ENCODE measurements around the gene CHMP5. TPM values are rescaled to one million over a fixed set of nuclear protein-coding genes. Genes with fewer than 3 reads are reported as not detected.

CHMP5 gene
- polyA plus RNA-seq, 1 donor from 2014 or later: 286 TPM

GRCh38 chr9:33249983-33250382 lies 14.9 kb upstream of the CHMP5 start:
- no peaks in the 10 kb centered on the region for H4K20me1 ChIP-seq (ENCODE audit: insufficient read depth)
- no peak overlapping the region for H3K9ac ChIP-seq (ENCODE audit: low read length)
- H3K4me3 ChIP-seq (ENCODE audit: low read length): no peak overlapping the region
- H3K36me3 ChIP-seq (ENCODE audit: insufficient read depth, low read length): no peaks in the 10 kb centered on the region
- TF ChIP-seq REST (IDR thresholded peaks at IDR 0.05; ENCODE audit: borderline replicate concordance): no peak
- no peak for TF ChIP-seq TAF1 (IDR thresholded peaks at IDR 0.05; ENCODE audit: low read depth)
- no peak for TF ChIP-seq EP300 (conservative IDR thresholded peaks at IDR 0.05; ENCODE audit: poor library complexity, severe bottlenecking)
- no peak for TF ChIP-seq POLR2AphosphoS5 (IDR thresholded peaks at IDR 0.05)
- no peak for TF ChIP-seq MXI1 (conservative IDR thresholded peaks at IDR 0.05; ENCODE audit: poor library complexity, severe bottlenecking)
- no peak for TF ChIP-seq EZH2 (IDR thresholded peaks at IDR 0.05; ENCODE audit: borderline replicate concordance, insufficient read depth, low read length, poor library complexity, severe bottlenecking)
- H3K9me3 ChIP-seq (ENCODE audit: low read length): no peaks in the 10 kb centered on the region
- H3K27me3 ChIP-seq (ENCODE audit: insufficient read depth, low read depth, low read length): no peaks in the 10 kb centered on the region
- no peaks in the 10 kb centered on the region for H3K9me2 ChIP-seq (ENCODE audit: insufficient read depth, low read length)
- H3F3A ChIP-seq (ENCODE audit: insufficient read depth, low read length, poor library complexity, severe bottlenecking): no peaks in the 10 kb centered on the region
- no peak overlapping the region for H2AFZ ChIP-seq (ENCODE audit: low read depth, low read length)
- H3K27ac ChIP-seq (ENCODE audit: low read length): no peak overlapping the region
- H3K79me2 ChIP-seq (replicated peaks; ENCODE audit: insufficient read depth, low read length): no peaks in the 10 kb centered on the region
- no peak overlapping the region for H3K4me2 ChIP-seq (ENCODE audit: low read length)

- no peak overlapping the region for H2AFZ ChIP-seq (ENCODE audit: low read depth, low read length)
- H3K36me3 ChIP-seq (ENCODE audit: insufficient read depth, low read length): no peaks in the 10 kb centered on the region
- no peaks in the 10 kb centered on the region for H3K79me2 ChIP-seq (replicated peaks; ENCODE audit: insufficient read depth, low read length)
- no peaks in the 10 kb centered on the region for H3F3A ChIP-seq (ENCODE audit: insufficient read depth, low read length, poor library complexity, severe bottlenecking)
- H3K9ac ChIP-seq (ENCODE audit: low read length): no peak overlapping the region
- H3K27ac ChIP-seq (ENCODE audit: low read length): no peak overlapping the region
- no peaks in the 10 kb centered on the region for H4K20me1 ChIP-seq (ENCODE audit: insufficient read depth)
- H3K27me3 ChIP-seq (ENCODE audit: insufficient read depth, low read depth, low read length): no peaks in the 10 kb centered on the region
- TF ChIP-seq RAD21 (conservative IDR thresholded peaks at IDR 0.05) (no peak), REST (IDR thresholded peaks at IDR 0.05; ENCODE audit: borderline replicate concordance) (no peak), POLR2AphosphoS5 (IDR thresholded peaks at IDR 0.05) (no peak), MXI1 (conservative IDR thresholded peaks at IDR 0.05; ENCODE audit: poor library complexity, severe bottlenecking) (no peak), EZH2 (IDR thresholded peaks at IDR 0.05; ENCODE audit: borderline replicate concordance, insufficient read depth, low read length, poor library complexity, severe bottlenecking) (no peak), CTCF (IDR thresholded peaks at IDR 0.05; ENCODE audit: poor library complexity, severe bottlenecking) (no peak), SMC3 (conservative IDR thresholded peaks at IDR 0.05; ENCODE audit: poor library complexity) (no peak), TAF1 (IDR thresholded peaks at IDR 0.05; ENCODE audit: low read depth) (no peak), EP300 (conservative IDR thresholded peaks at IDR 0.05; ENCODE audit: poor library complexity, severe bottlenecking) (no peak)
- no peak overlapping the region for H3K4me2 ChIP-seq (ENCODE audit: low read length)
- no peaks in the 10 kb centered on the region for H3K9me3 ChIP-seq (ENCODE audit: low read length)
- no peak overlapping the region for H3K4me3 ChIP-seq (ENCODE audit: low read length)
- no peaks in the 10 kb centered on the region for H3K9me2 ChIP-seq (ENCODE audit: insufficient read depth, low read length)
Measured at GRCh38 chr9:33250458-33250995, 14.3 kb upstream of the CHMP5 start.
